ENCODE results near the gene ARID1B. TPM values are rescaled to one million over a fixed set of nuclear protein-coding genes. Genes with fewer than 3 reads are reported as not detected.
A peak's percentile ranks its signal among the peaks of the same experiment; 100 is the strongest.

The ARID1B gene
- total and polyA plus RNA-seq, 7 donors, result 8.1 to 61.1 (median 53.1) TPM

GRCh38 chr6:156789081-156789943 lies 12.1 kb downstream of the ARID1B start:
- DNase-seq (no peak), ATAC-seq (no peak)
- intact Hi-C loops (cut with DNase I), result loop anchor here (10.0 kb wide), 2 partner anchors 165 to 395 kb away; no protein-coding TSS in a partner anchor
- H3K27me3 ChIP-seq (ENCODE audit: insufficient read depth in 3 of 3, low read length in 2 of 3), result no peaks in the 10 kb centered on the region
- 56 to 71% (median 60%) methylated on average over 7 of the region's 7 CpGs for WGBS, 3 donors
- H3K4me3 ChIP-seq, result no peak overlapping the region
- peaks cover 78% of the 10 kb centered on the region for H3K4me1 ChIP-seq
- no peak overlapping the region for H3K27ac ChIP-seq
- H3K9me3 ChIP-seq, result no peaks in the 10 kb centered on the region
- TF ChIP-seq CTCF (IDR thresholded peaks at IDR 0.05), result no peak
- peaks cover 0 to 4% of the 10 kb centered on the region in 2 donors for H3K36me3 ChIP-seq (ENCODE audit: insufficient read depth in 1 of 2, low read depth in 1 of 2)

GRCh38 chr6:156790711-156791319 lies 13.6 kb downstream of the ARID1B start:
- no peaks in the 10 kb centered on the region for H3K36me3 ChIP-seq (ENCODE audit: insufficient read depth in 1 of 2, low read depth in 1 of 2)
- peak overlapping the region; percentile 43 for H3K4me3 ChIP-seq
- H3K27me3 ChIP-seq (ENCODE audit: insufficient read depth in 3 of 3, low read length in 2 of 3), result no peaks in the 10 kb centered on the region
- no peak for DNase-seq
- no peak for ATAC-seq
- H3K4me1 ChIP-seq, result peaks cover 89% of the 10 kb centered on the region
- 83% methylated on average over 3 of the region's 3 CpGs for WGBS, 3 donors
- no peak for TF ChIP-seq CTCF (IDR thresholded peaks at IDR 0.05)
- intact Hi-C loops (cut with DNase I), result loop anchor here in 1 of 2 donors (5.0 kb wide), 1 partner anchor 156 kb away; no protein-coding TSS in a partner anchor
- H3K27ac ChIP-seq, result peak overlapping the region; percentile 25
- no peaks in the 10 kb centered on the region for H3K9me3 ChIP-seq

- peak overlapping the region; percentile 43 for H3K4me3 ChIP-seq
- H3K4me1 ChIP-seq, result peaks cover 89% of the 10 kb centered on the region
- ATAC-seq, result peak in 2 of 4 donors; percentile 40 to 42
- no peak for TF ChIP-seq CTCF (IDR thresholded peaks at IDR 0.05)
- H3K27me3 ChIP-seq (ENCODE audit: insufficient read depth in 3 of 3, low read length in 2 of 3), result no peaks in the 10 kb centered on the region
- whole genome bisulfite sequencing, 3 donors, result 6 to 8% (median 7%) methylated on average over 10 of the region's 10 CpGs
- no peak for DNase-seq
- H3K27ac ChIP-seq, result peak overlapping the region; percentile 25
- H3K9me3 ChIP-seq, result no peaks in the 10 kb centered on the region
- H3K36me3 ChIP-seq (ENCODE audit: insufficient read depth in 1 of 2, low read depth in 1 of 2), result no peaks in the 10 kb centered on the region
- intact Hi-C loops (cut with DNase I), result loop anchor here in 1 of 2 donors (5.0 kb wide), 1 partner anchor 156 kb away; no protein-coding TSS in a partner anchor
Measured at GRCh38 chr6:156791320-156791850, 14.2 kb downstream of the ARID1B start.

- no peaks in the 10 kb centered on the region for H3K27me3 ChIP-seq (ENCODE audit: insufficient read depth in 3 of 3, low read length in 2 of 3)
- WGBS, 3 donors, result 78 to 87% (median 81%) methylated on average over 6 of the region's 6 CpGs
- no peak overlapping the region for H3K27ac ChIP-seq
- peaks cover 78% of the 10 kb centered on the region for H3K4me1 ChIP-seq
- TF ChIP-seq CTCF (IDR thresholded peaks at IDR 0.05), result no peak
- no peaks in the 10 kb centered on the region for H3K9me3 ChIP-seq
- DNase-seq (no peak), ATAC-seq (no peak)
- H3K36me3 ChIP-seq (ENCODE audit: insufficient read depth in 1 of 2, low read depth in 1 of 2), result no peaks in the 10 kb centered on the region
- intact Hi-C loops (cut with DNase I), result loop anchor here in 1 of 2 donors (5.0 kb wide), 1 partner anchor 154 kb away; no protein-coding TSS in a partner anchor
- H3K4me3 ChIP-seq, result no peak overlapping the region
Measured at GRCh38 chr6:156793200-156793599, 16.0 kb downstream of the ARID1B start.
